Measurements from ENCODE around the gene NEK7. TPM values are rescaled to one million over a fixed set of nuclear protein-coding genes. Genes with fewer than 3 reads are reported as not detected.

The NEK7 gene
- total and polyA plus RNA-seq, 9 donors, result 29.0 to 49.6 (median 35.2) TPM

GRCh38 chr1:198157241-198157846 lies 546 bp downstream of the NEK7 start:
- peak overlapping the region; percentile 79 for H3K4me3 ChIP-seq (ENCODE audit: low read length)
- DNase-seq, result peak; percentile 98
- no peaks in the 10 kb centered on the region for H3K9me3 ChIP-seq (replicated peaks; ENCODE audit: control insufficient read depth, low read depth, low read length)
- under 1% methylated on average over 58 of the region's 62 CpGs for WGBS (ENCODE audit: insufficient coverage)
- peak overlapping the region; percentile 98 for H3K27ac ChIP-seq (ENCODE audit: low read length)
- H3K27me3 ChIP-seq (ENCODE audit: control insufficient read depth, insufficient read depth, low read length), result no peaks in the 10 kb centered on the region
- peaks cover 11% of the 10 kb centered on the region for H3K4me1 ChIP-seq (ENCODE audit: control insufficient read depth, insufficient read depth, low read length)
- no peaks in the 10 kb centered on the region for H3K36me3 ChIP-seq (ENCODE audit: control insufficient read depth, insufficient read depth, low read length)

GRCh38 chr1:198157847-198158725 lies 1.3 kb downstream of the NEK7 start:
- no peak for DNase-seq
- 0% methylated on average over 8 of the region's 17 CpGs for WGBS (ENCODE audit: insufficient coverage)
- H3K4me1 ChIP-seq (ENCODE audit: control insufficient read depth, insufficient read depth, low read length), result peaks cover 10% of the 10 kb centered on the region

GRCh38 chr1:198158735-198159589 lies 2.2 kb downstream of the NEK7 start:
- Histone ChIP-seq H3K27me3 (ENCODE audit: control insufficient read depth, insufficient read depth, low read length) (no peaks in the 10 kb centered on the region), H3K36me3 (ENCODE audit: control insufficient read depth, insufficient read depth, low read length) (no peaks in the 10 kb centered on the region), H3K9me3 (replicated peaks; ENCODE audit: control insufficient read depth, low read depth, low read length) (no peaks in the 10 kb centered on the region), H3K27ac (ENCODE audit: low read length) (peak overlapping the region; percentile 98), H3K4me1 (ENCODE audit: control insufficient read depth, insufficient read depth, low read length) (peaks cover 8% of the 10 kb centered on the region), H3K4me3 (ENCODE audit: low read length) (peak overlapping the region; percentile 79)
- WGBS (ENCODE audit: insufficient coverage), result under 1% methylated on average over 28 of the region's 37 CpGs
- peak; percentile 96 for DNase-seq

More at GRCh38 chr1:198157847-198158725, 1.3 kb downstream of the NEK7 start:
- no peaks in the 10 kb centered on the region for H3K36me3 ChIP-seq (ENCODE audit: control insufficient read depth, insufficient read depth, low read length)
- peak overlapping the region; percentile 98 for H3K27ac ChIP-seq (ENCODE audit: low read length)
- peak overlapping the region; percentile 79 for H3K4me3 ChIP-seq (ENCODE audit: low read length)
- H3K9me3 ChIP-seq (replicated peaks; ENCODE audit: control insufficient read depth, low read depth, low read length), result no peaks in the 10 kb centered on the region
- H3K27me3 ChIP-seq (ENCODE audit: control insufficient read depth, insufficient read depth, low read length), result no peaks in the 10 kb centered on the region

GRCh38 chr1:198160222-198160621 lies 3.4 kb downstream of the NEK7 start:
- Histone ChIP-seq H3K9me3 (replicated peaks; ENCODE audit: control insufficient read depth, low read depth, low read length) (no peaks in the 10 kb centered on the region), H3K36me3 (ENCODE audit: control insufficient read depth, insufficient read depth, low read length) (no peaks in the 10 kb centered on the region), H3K4me3 (ENCODE audit: low read length) (no peak overlapping the region), H3K27ac (ENCODE audit: low read length) (peak overlapping the region; percentile 8), H3K27me3 (ENCODE audit: control insufficient read depth, insufficient read depth, low read length) (no peaks in the 10 kb centered on the region), H3K4me1 (ENCODE audit: control insufficient read depth, insufficient read depth, low read length) (peaks cover 8% of the 10 kb centered on the region)
- 83% methylated on average over 1 of the region's 7 CpGs for WGBS (ENCODE audit: insufficient coverage)
- DNase-seq, result no peak

- Histone ChIP-seq H3K27ac (ENCODE audit: low read length) (no peak overlapping the region), H3K36me3 (ENCODE audit: control insufficient read depth, insufficient read depth, low read length) (no peaks in the 10 kb centered on the region), H3K4me1 (ENCODE audit: control insufficient read depth, insufficient read depth, low read length) (peaks cover 8% of the 10 kb centered on the region), H3K4me3 (ENCODE audit: low read length) (no peak overlapping the region), H3K27me3 (ENCODE audit: control insufficient read depth, insufficient read depth, low read length) (no peaks in the 10 kb centered on the region), H3K9me3 (replicated peaks; ENCODE audit: control insufficient read depth, low read depth, low read length) (no peaks in the 10 kb centered on the region)
- WGBS (ENCODE audit: insufficient coverage), result no CpG with 5 or more reads among the region's 4 CpGs
- no peak for DNase-seq
These were observed 4.3 kb downstream of the NEK7 start for GRCh38 chr1:198160946-198161614.

- H3K9me3 ChIP-seq (replicated peaks; ENCODE audit: control insufficient read depth, low read depth, low read length), result no peaks in the 10 kb centered on the region
- no peak overlapping the region for H3K4me3 ChIP-seq (ENCODE audit: low read length)
- WGBS (ENCODE audit: insufficient coverage), result no CpG with 5 or more reads among the region's 2 CpGs
- H3K36me3 ChIP-seq (ENCODE audit: control insufficient read depth, insufficient read depth, low read length), result no peaks in the 10 kb centered on the region
- DNase-seq, result no peak
- peaks cover 8% of the 10 kb centered on the region for H3K4me1 ChIP-seq (ENCODE audit: control insufficient read depth, insufficient read depth, low read length)
- no peak overlapping the region for H3K27ac ChIP-seq (ENCODE audit: low read length)
- H3K27me3 ChIP-seq (ENCODE audit: control insufficient read depth, insufficient read depth, low read length), result no peaks in the 10 kb centered on the region
These were observed 4.9 kb downstream of the NEK7 start for GRCh38 chr1:198161718-198162090.

- no peak overlapping the region for H3K4me3 ChIP-seq (ENCODE audit: low read length)
- no peak overlapping the region for H3K27ac ChIP-seq (ENCODE audit: low read length)
- H3K36me3 ChIP-seq (ENCODE audit: control insufficient read depth, insufficient read depth, low read length), result no peaks in the 10 kb centered on the region
- no peaks in the 10 kb centered on the region for H3K9me3 ChIP-seq (replicated peaks; ENCODE audit: control insufficient read depth, low read depth, low read length)
- H3K27me3 ChIP-seq (ENCODE audit: control insufficient read depth, insufficient read depth, low read length), result no peaks in the 10 kb centered on the region
- no peak for DNase-seq
- no CpG with 5 or more reads among the region's 2 CpGs for WGBS (ENCODE audit: insufficient coverage)
- H3K4me1 ChIP-seq (ENCODE audit: control insufficient read depth, insufficient read depth, low read length), result peaks cover 8% of the 10 kb centered on the region
These were observed 5.4 kb downstream of the NEK7 start for GRCh38 chr1:198162091-198162767.

- Histone ChIP-seq H3K27ac (ENCODE audit: low read length) (no peak overlapping the region), H3K4me1 (ENCODE audit: control insufficient read depth, insufficient read depth, low read length) (peaks cover 4% of the 10 kb centered on the region), H3K4me3 (ENCODE audit: low read length) (no peak overlapping the region)
These were observed 9.3 kb downstream of the NEK7 start for GRCh38 chr1:198165927-198166647.

GRCh38 chr1:198166900-198167299 lies 10.1 kb downstream of the NEK7 start:
- DNase-seq, result no peak
- H3K36me3 ChIP-seq (ENCODE audit: control insufficient read depth, insufficient read depth, low read length), result no peaks in the 10 kb centered on the region
- no peaks in the 10 kb centered on the region for H3K27me3 ChIP-seq (ENCODE audit: control insufficient read depth, insufficient read depth, low read length)
- H3K4me1 ChIP-seq (ENCODE audit: control insufficient read depth, insufficient read depth, low read length), result peaks cover 4% of the 10 kb centered on the region
- whole genome bisulfite sequencing (ENCODE audit: insufficient coverage), result 71% methylated on average over 2 of the region's 2 CpGs
- no peaks in the 10 kb centered on the region for H3K9me3 ChIP-seq (replicated peaks; ENCODE audit: control insufficient read depth, low read depth, low read length)
- no peak overlapping the region for H3K4me3 ChIP-seq (ENCODE audit: low read length)
- H3K27ac ChIP-seq (ENCODE audit: low read length), result no peak overlapping the region

More at GRCh38 chr1:198165927-198166647, 9.3 kb downstream of the NEK7 start:
- no peak for DNase-seq
- no CpG with 5 or more reads among the region's 5 CpGs for WGBS (ENCODE audit: insufficient coverage)
- no peaks in the 10 kb centered on the region for H3K9me3 ChIP-seq (replicated peaks; ENCODE audit: control insufficient read depth, low read depth, low read length)
- no peaks in the 10 kb centered on the region for H3K36me3 ChIP-seq (ENCODE audit: control insufficient read depth, insufficient read depth, low read length)
- no peaks in the 10 kb centered on the region for H3K27me3 ChIP-seq (ENCODE audit: control insufficient read depth, insufficient read depth, low read length)

All from muscle of leg (tissue), 11 donors.